Stimulated activated CD4-positive, alpha-beta T cell treated with anti-CD3 and anti-CD28 coated beads, Interleukin-12 subunit alpha, Interleukin-12 subunit beta, amount 100 ng/mL, for 48 hours (primary cell): ENCODE data around the gene KLHL34.

Experiments used
- DNase-seq, 3 donors: peaks; one replicate each; pipeline ENCODE4 v3.0.0-alpha.2; 2020; ENCODE audit warnings: low read depth in 2 of 3, low spot score in 1 of 3

The KLHL34 gene

DNA sequence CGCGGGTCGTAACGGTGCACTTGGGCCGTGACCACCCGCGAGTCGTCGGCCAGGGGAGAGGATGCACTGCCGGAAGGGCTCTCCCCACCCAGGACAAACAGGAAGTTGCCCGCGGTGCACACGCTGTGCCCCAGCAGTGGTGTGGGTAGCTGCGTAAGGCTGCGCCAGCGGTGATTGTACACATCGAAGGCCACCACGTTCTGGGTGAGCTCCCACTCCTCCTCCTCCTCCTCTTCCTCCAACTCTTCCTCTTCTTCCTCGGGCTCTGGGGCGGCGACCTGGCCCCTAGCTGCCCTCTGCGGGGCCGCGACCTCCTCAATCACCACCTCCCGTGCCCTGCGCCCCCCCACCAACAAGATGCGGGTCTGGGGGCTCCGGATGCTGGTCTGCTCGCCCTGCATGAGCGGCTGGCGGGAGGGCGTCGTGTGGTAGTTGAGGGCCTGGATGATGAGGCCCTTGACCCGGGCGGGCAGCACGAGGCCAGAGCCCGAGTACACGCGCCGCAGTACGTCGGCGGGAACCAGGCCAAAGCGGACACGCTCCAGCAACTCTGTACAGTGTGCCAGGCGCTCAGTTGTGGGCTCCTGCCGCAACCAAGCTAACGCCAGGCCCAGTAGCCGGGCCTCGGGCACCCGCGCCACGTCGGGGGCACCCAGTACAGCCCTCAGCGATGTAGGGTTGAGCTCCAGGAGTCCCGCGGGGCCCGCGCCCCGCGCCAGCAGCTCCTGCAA, 1.4 kb downstream of the KLHL34 start:
- DNase-seq = no peak

DNA sequence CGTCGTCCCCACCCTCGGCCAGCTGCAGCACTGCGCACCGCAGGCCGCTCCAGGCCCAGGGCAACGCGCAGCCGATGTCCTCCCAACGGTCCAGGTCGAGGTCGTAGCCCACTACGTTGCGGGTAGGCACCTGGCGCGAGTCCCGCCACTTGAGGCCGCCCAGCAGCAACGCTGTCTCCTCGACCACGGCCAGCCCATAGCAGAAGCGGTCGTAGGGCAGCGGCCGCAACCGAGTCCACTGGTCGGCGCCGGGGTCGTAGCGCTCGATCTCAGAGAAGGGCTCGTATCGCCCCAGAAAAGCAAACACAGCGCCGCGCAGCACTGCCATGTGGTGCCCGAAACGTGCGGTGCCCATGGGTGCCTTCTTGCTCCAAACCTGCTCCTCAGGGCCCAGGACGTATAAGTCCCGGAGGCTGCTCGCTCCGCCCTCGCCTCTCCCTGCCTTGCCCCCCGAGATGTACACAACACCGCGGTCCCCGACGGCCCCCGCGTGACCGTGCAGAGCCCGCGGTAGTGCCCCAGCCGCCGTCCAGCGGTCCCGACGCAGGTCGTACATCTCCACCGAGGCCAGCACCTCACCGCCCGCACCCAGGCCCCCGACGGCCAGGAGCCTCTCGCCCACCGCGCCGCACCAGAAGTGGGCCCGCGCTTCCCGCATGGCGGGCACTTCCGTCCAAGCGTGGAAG, 2.1 kb downstream of the KLHL34 start:
- no peak for DNase-seq

DNA sequence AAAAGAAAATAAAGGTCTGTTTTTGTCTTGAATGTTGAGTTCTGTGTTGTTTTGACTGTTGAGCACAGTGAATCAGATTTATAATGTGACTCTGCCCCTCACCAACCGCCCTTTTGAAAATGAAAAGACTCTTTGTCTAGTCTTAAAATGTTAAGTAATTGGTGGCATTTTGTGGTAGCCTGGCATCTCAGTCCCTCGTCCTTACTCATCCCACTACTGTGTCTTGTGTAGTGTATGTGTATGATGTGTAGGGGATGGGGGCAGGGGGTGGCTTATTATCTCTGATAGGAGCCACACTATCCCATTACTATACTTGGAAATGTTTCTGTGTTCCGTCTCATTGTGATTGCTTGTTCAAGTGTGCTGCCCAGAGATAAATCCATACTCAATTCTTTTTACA, 12.2 kb downstream of the KLHL34 start:
- no peak for DNase-seq

DNA sequence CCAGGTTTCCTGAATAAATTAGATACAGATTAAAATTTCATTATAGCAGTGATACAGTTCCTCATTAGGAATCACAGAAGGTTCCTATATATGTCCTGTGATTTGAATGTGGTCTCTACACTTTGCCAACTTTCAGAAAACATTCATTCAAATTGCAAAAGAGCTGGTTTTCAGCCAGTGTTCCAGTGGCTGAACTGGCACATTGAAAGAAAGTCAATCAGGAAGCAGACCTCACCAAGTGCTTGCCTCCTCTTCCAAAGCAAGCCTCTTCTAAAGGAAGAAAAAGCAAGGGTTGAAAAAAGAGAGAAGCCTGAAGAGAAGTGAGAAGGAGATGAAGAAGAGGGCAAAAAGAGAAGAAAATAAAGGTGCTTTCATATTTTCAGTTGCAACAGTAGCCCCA, 12.7 kb downstream of the KLHL34 start:
- DNase-seq = no peak

DNA sequence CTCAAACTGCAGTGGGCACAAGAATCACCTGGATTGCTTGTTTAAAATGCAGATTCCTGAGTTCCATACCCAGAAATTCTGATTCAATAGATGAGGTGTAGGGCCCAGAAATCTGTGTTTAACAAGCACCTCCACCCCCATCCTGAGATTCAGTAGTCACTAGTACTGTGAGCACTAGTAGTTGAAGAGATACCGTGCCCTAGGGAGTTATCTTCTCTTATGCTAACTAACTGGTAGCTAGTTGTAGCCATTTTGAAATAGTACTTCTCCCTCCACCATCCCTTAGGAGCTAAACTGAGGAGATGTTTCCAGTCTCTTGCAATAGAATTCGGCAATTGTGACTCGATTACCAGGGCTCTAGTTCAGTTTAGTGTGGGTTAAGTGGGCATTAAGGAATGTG, 18.4 kb downstream of the KLHL34 start:
- DNase-seq = no peak

DNA sequence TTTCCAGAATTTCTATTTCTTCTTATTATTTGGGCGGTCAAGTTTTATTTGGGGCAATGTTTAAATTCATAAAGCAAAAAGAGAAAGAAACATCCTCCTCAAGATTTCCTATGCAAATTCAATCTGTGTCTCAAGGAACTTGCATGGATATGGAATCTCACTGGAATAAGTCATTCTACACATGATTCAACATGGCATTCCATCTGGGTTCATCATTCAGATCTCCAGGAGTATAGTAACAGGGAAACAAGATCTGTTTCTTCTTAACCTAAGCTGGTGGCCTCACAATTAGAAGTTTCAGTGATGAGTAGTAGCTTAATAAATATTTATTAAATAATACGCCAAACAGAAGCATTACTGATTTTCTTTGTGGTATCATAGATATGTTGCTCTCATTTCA, 19.8 kb downstream of the KLHL34 start:
- no peak for DNase-seq

DNA sequence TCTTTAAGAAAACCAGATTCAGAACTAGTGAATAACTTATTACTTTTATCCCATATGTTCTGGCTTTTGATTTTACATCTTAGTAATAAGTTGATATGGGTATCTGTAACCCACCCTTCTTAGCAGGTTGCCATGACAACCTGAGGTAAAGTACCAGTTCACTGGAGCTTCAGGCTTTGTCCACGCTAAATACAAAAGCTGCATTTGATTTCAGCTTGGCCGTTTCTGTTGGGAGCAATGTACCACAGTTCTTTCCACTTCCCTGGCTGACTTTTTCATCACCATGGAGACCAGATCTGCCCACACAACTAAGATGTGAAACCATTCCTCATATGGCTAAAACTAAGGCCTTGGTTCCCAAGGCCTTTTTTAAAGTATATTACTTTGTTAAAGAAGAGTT, 26.1 kb downstream of the KLHL34 start:
- DNase-seq = no peak

DNA sequence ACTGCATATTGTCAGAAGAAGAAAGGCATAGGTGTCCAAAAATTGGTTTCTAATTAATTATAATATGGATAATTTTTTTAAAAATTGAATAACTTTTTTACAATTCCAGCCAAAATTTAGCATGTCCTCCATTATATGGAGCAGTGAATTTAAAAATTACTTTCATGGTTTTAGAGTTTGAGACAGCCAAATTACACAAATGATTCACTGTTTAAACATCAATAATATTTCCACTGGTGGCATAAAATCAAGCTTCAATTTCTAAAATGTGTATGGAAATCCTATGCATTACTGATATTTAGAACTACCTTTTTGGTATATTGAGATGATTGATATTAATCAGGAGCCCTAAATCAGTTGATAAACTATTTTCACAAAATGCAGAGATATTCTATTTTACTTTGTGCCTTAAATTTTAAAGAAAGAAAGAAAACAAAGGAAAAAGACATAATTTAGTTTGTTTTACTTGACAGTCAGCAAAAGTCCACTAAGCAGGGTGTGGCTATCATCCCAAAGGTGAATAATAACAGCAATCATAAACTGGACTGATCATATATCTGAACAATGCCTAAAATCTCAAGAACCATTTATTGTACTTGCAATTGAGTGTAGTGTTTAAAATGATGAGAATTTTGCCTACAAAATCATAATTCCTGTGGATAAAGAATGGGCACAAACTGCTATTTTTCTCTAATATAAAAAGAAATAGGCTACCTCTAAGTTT, 34.2 kb downstream of the KLHL34 start:
- no peak for DNase-seq

DNA sequence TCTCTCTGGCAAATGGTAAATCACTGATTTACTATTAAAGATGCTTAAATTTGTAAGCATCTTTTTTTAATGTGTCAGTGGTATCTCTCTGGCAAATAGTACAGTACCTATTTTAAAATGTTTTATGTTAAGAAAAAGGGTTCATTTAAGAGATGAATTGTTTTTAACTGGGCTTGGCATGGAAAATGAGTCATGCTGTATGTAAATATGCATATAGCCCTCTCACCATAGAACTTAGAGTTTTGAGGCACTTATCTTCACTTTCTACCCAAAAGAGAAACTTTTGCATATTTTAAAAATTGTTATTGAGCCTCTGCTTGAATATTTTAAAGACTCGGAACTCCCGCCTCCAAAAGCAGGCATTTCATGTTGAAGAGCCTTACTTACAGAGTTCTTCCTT, 37.9 kb downstream of the KLHL34 start:
- no peak for DNase-seq

DNA sequence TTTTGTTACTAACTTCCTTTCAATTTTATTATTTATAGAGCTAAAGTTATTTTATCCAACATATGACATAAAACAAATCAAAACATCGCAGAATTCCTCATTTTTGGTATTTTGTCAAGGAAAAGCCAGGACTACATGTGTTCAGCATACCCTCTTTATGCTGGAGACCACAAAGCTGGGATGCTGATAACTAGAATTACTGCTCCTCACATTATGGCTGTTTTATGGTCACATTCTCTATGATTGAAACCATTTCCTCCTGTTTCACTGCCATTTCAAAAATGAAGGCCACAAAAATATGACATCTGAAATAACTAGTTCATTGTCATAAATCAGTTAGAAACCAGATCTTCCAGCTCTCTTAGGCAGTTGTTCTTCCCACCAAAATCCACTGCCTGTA, 41.7 kb downstream of the KLHL34 start:
- DNase-seq = no peak

DNA sequence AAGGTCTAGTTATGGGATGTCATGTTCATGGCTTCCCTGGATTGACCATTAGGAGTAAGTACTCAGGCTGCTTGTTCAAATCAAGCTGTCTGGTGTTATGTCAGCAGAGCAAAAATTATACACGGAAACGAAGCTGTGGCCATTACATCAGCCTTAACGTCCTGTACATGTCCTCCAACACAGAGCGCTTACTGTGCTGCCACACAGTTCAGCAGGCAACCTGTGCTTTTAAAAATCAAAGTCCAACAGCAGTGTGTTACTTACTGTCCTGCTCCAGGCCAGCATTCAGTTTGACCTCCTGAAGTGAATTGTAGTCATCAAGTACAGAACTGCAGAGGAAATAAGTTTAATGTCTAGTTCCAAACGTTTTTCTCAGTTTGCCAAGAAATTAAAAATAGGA, 46.0 kb downstream of the KLHL34 start:
- DNase-seq = no peak

DNA sequence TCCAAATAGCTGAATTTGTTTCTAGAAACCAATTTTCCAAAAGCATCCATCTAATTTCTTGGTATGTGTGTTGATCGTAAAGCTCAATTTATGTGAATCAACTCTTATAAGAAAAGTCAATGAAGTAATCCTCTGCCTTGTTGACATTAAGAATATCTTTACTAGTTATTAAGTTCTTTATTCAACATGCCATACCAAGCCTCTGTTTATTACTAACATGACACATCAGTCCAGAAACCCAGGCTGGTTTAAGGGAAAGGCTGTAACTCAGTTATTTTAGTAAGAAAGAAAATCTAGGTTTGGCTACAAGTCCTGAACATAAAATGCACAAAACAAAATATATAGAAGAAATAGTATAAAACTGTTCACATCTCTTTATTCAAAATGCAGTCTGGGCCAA, 48.0 kb downstream of the KLHL34 start:
- no peak for DNase-seq

DNA sequence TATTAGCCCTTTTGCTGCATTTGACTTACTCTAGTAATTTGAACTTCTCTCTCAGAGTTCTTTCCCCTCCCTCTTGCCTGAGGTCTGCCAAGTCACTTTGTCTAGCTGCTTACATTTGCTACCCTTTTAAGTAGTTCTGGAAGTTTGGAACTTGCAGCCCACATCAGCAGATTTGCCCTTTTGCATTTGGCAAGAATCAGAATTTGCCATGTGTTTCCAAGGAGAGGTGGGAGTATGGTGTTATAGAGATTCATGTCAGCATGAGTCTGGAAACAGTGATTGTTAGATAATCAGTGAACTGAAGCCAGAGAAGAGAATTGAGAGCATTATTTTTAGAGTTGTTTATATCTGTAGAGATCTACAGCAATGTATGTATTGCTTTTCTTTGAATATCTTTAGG, 52.1 kb downstream of the KLHL34 start:
- no peak for DNase-seq
